GM18868 (cell line): ENCODE data around the gene CUL9.

ENCODE experiments used
- ATAC-seq: cut with Tn5 transposase; IDR thresholded peaks from one replicate; pipeline ENCODE4 v1.9.1; 2021; ENCODE audit warnings: mild to moderate bottlenecking, moderate library complexity; ENCODE audit not compliant: unreplicated experiment

The CUL9 gene

DNA sequence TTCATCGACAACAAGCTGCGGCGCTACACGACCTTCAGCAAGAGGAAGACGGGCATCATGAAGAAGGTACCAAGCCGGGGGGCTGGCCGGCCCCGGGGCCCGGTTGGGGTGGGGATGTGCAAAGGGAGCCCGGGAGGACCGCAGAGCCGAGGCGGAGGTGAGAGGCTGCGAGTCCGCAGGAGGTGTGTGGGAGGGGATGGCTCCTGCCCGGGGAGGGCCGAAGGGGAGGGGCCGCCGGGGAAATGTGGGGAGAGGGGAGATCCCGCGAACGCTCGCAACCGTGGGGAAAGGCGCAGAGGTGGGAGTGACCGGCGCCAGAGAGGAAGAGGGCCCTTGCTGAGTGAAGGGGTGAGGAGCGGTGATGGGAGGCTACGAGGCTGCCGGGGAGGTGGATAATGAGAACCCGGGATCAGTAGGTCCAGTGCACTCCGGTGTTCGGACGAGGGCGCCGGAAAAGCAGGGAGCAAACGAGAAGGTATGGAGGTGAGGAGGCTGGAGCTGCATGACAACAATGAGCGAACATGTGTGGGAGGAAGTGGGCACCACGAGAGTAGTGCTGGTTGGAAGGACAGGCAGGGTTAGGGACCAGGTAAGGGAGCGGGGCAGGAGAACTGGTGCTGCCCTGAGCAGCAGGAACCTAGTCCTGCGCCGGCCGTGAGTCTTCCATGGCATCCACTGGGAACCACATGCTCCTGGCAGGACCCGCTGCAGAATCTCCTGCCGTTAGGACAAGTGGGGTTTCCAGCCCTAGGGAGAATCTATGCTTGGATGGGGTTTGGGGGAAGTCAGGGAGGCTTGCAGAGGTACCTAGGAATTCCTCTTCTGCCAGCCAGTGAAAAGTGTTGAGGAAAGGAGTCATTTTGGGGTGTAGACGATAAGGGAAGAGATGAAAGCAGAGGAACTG, 9.6 kb upstream of the CUL9 start:
- ATAC-seq: no peak

GRCh38 chr6:43173591-43174262, 8.3 kb upstream of the CUL9 start:
- no peak for ATAC-seq

GRCh38 chr6:43174263-43175112, 7.5 kb upstream of the CUL9 start:
- ATAC-seq: peak; percentile 73

DNA sequence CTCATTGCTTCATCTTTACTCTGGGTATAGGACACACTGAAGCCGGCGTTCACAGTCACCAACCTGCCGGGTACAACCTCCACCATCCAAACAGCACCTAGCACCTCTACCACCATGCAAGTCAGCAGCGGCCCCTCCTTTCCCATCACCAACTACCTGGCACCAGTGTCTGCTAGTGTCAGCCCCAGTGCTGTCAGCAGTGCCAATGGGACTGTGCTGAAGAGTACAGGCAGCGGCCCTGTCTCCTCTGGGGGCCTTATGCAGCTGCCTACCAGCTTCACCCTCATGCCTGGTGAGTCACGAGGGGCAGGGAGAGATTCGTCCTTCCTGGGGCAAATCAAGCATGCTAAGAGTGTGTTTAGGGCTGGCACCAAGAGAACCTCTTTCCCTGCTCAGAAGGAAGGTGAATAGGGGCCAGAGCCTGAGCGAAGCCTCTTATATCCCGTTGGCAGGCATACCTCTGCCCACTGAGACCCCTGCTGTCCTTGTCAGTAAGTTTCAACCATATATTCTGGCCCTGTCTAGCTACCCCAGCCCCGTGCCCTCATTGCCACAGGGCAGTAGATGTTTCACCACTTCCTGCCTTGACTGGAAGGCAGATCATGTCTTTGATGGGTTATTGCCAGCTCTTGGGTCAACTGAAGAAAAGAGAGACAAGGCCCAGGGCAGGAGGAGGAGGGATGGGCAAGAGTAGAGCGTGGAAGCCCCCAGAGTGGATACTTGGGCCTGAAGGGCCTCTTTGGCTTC, 6.1 kb upstream of the CUL9 start:
- ATAC-seq: no peak

GRCh38 chr6:43176423-43176786, 5.6 kb upstream of the CUL9 start:
- no peak for ATAC-seq

GRCh38 chr6:43178150-43178549, 3.8 kb upstream of the CUL9 start:
- no peak for ATAC-seq

DNA sequence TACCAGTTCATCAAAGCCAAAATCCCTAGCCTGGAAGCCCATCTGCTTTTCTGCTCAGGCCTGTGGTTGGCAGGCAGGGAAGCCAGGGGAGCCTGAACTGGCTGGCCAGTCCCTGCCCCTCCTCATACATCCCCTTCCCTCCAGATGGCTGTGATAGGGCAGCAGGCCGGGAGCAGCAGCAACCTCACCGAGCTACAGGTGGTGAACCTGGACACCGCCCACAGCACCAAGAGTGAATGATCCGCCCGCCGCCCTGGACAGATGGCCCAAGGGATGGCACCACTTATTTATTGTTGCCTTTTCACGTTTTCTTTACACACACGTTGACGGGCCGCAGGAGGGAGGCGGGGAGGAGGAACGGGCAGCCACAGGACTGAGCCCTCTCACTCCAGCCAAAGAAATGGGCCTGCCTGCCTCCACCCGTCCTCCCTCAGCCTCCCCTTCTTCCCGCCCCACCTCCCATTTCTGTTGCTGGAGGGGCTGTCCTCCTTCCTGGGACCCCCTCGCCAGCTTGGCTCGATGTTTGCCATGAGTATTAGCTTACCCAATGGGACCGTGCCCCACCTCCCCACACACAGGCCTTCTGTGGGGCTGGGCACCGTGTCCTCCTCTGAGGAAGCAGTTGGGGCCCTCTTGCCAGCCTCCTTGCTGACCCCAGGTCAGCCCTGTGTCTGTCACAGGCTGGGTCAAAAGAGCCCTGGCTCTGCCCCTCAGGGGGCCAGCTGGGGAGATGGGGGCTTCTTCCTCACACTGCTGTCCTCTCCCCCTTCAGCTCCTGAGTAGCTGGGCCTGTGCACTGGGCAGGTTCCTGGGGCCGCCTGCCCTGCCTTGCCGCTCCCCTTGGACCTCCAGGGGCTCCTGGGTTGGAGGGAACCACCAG, 2.8 kb upstream of the CUL9 start:
- no peak for ATAC-seq

- ATAC-seq: no peak
Measured at GRCh38 chr6:43180058-43180457, 1.9 kb upstream of the CUL9 start.

GRCh38 chr6:43180985-43181384, 1.0 kb upstream of the CUL9 start:
- no peak for ATAC-seq

GRCh38 chr6:43181621-43181941, 415 bp upstream of the CUL9 start:
- no peak for ATAC-seq

- no peak for ATAC-seq
Measured at GRCh38 chr6:43183441-43183840, 1.4 kb downstream of the CUL9 start.

DNA sequence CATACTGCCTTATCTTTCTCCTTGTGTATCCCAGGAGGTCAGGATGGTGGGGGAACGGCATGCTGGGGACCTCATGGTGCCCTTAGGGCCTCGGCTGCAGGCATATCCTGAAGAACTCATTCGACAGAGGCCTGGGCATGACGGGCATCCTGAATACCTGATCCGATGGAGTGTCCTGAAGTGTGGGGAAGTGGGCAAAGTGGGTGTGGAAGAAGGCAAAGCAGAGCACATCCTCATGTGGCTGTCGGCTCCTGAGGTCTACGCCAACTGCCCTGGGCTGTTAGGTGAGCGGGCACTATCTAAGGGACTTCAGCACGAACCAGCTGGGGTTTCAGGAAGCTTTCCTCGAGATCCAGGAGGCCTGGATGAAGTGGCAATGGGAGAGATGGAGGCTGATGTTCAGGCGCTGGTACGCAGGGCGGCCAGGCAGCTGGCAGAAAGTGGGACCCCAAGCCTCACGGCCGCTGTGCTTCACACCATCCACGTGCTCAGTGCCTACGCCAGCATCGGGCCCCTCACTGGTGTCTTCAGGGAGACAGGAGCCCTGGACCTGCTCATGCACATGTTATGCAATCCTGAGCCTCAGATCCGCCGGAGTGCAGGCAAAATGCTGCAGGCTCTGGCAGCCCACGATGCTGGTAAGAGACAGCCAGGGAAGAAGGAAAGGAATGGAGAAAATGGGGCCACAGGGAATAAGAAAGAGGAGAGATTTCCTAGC, 2.4 kb downstream of the CUL9 start:
- ATAC-seq: no peak

DNA sequence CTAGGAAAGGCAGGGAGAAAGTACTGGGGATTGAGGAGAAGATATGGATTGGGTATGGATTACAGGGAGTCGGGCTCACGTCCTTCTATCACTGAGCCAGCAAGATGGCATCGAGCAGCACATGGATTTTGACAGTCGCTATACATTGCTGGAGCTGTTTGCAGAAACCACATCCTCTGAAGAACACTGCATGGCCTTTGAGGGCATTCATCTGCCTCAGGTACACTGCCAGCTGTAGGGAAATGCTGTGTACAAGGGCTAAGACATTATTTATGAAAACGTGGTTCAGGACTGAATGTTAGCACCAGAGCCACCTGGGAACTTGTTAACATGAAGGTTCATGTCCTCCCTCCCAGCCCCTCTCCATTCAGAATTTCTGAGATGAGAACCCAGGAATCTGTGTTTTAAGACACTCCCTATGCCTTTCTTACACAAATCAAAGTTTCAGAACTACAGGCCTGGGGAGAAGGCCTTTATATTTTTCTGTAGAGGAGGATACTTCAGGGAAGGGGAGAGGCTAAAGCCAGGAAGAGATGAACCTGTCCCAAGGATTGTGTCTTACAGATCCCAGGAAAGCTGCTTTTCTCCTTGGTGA, 3.5 kb downstream of the CUL9 start:
- no peak for ATAC-seq

DNA sequence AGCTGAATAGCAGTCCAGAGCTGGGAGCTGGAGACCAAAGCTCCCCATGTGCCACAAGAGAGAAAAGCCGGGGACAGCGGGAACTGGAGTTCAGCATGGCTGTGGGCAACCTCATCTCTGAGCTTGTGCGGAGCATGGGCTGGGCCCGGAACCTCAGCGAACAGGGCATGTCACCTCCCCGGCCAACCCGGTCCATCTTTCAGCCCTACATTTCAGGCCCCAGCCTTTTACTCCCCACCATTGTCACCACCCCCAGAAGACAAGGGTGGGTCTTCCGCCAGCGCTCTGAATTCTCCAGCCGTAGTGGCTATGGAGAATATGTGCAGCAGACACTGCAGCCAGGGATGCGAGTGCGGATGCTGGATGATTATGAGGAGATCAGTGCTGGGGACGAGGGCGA, 4.0 kb downstream of the CUL9 start:
- no peak for ATAC-seq

GRCh38 chr6:43186706-43187105, 4.7 kb downstream of the CUL9 start:
- no peak for ATAC-seq

- ATAC-seq: no peak
Measured at GRCh38 chr6:43187821-43188220, 5.8 kb downstream of the CUL9 start.

DNA sequence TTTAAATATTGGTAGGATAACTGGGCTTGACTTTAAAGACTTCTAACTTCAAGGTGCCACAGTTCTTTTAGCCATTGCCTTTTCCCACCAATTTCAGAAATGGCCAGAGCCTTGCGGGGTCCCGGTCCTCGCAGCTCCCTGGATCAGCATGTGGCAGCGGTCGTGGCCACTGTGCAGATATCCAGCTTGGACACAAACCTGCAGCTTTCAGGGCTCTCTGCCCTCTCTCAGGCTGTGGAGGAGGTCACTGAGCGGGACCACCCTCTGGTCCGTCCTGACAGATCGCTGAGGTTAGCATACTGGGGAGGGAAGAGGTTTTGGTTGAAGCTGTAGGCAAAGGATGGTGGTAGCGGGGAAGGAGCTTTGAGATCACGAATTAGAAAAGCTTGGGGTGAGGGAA, 6.4 kb downstream of the CUL9 start:
- no peak for ATAC-seq

GRCh38 chr6:43189776-43190304, 7.8 kb downstream of the CUL9 start:
- ATAC-seq: no peak

DNA sequence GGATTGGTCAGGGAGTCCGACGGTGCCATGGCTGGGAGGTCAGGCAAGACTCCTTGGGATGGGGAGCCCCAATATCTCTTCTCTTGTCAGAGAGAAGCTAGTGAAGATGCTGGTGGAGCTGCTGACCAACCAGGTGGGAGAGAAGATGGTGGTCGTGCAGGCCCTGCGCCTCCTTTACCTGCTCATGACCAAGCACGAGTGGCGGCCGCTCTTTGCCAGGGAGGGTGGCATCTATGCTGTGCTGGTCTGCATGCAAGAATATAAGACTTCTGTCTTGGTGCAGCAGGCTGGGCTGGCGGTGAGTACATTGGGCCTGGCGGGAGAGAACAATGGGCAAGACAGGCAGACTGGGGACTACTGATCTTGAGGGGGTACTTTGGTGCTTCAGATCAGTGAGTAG, 10.9 kb downstream of the CUL9 start:
- no peak for ATAC-seq
